Islet of Langerhans (tissue), 1 donor: ENCODE measurements around the gene PLXNA2.

Experiments used
- FAIRE-seq: peaks from one replicate; lab custom pipeline; 2011; peaks lifted over from hg19 to GRCh38; lab: Jason Lieb, UNC

Gene PLXNA2

DNA sequence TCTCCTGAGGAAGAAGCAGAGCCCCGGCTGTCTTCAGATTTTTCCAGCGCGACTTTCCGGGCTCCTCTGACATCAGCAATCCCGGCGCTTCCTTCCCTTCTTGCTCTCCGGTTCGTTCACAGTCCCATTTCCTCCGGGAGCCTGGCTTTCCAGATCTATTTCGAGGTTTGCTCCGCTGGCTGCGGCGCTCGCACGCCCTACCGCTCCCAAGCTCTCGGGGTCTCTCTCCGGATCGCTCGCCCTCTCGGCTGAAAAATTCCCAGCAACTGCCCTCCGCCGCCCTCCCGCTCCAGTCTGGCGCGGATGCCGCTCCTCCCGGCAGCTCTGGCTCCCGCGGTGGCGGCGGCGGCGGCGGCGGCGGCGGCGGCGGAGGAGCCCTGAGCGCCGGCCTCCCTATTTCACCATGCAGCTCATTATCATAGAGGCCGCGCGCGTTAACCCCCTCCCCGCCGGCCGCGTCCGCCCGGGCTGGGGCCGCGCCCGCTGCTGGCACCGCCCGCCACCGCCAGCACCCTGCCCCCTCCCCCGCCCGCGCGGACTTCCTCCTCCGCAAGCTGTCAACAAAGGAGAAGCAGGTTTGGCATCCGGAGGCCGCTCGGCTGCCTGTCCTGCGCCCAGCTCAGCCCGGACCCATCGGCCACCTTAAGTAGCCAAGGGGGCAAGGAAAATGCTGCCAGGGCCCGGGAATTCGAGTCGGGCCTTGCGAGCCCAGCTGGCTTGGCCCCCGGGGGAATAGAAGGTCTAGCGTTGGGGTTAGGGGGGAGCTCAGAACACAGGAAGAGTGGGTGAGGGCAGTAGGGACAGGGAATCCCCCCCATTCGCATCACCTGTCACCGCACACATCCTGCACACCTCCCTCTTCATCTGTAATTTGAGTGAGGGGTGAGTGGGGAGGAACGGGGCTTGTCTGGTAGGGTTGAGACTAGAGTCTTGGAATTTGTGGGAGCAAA is at the start of gene PLXNA2:
Gene PLXNA2, minus strand, starts transcription at position 418 of the 950 bp plus-strand sequence. CDS start 26,462 bp downstream, outside the sequence.
- FAIRE-seq = no peak

DNA sequence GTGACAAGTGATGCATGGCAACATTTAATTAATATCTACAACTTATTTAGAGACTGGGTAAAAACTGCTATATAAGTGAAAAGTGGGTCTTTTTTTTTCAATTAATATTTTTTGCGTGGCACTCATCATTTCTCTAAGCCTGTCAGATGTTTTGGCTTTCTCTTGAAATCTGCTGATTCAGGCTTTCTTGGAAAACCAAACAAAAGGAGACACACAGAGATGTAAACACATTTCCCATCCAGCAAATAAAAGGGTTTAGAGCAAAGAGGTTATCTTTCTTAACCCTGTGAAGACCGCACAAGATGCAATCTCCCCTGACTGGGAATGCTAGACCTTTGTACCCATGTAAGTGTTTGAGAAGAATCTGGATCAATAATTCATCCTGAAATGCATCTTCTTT is 48.7 kb upstream of the PLXNA2 start:
- no peak for FAIRE-seq

DNA sequence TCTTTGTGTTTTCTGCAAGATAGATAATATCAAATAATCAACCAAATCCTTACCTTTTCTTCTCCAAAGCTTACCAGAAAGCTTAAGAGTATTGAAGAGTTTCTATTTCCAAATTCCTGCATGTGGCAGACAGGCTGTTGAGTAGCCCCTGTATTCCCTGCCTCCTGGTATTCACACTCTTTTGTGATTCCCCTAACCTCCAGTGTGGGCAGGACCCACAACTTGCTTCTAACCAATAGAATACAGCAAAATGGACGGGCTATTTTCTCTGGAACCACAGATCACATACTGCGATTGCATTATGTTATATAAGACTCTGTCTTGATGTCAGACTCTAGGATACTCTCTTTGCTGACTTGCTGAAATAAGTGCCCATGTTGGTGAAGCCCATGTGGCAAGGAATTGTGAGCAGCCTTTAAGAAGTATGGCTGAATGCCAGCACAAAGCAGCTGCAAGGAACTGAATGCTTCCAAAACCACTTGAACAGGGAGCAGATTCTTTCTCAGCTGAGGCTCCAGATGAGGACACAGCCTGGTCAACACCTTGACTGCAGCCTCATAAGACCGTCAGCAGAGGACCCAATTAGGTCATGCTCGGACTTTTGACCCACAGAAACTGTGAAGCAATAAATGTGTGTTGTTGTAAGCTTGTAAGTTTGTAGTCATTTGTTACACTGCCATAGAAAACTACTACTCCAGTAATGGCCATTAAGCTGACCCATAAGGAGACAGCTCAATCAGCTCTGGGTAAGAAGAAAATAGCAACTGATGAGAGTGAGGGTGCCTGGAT is 47.9 kb upstream of the PLXNA2 start:
- no peak for FAIRE-seq

DNA sequence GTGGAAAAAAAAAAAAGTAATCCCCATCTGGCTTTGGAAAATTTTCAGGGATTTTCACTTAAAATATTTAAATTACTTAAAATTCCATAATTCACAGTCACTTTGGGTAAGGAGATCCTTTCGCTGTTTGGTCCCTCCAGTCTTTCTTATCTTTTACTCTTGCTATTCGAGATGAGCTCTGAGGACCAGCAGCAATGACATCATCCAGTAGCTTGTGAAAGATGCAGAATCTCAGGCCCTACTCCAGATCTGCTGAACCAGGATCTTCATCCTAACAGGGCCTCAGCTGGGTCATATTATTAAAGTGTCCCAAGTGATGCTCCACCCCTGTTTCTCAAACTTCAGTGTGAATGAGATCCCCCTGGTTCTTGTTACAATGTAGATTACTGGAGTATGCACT is 46.9 kb upstream of the PLXNA2 start:
- no peak for FAIRE-seq

GRCh38 chr1:208289716-208290115 is 45.5 kb upstream of the PLXNA2 start:
- no peak for FAIRE-seq

- FAIRE-seq = no peak
Measured at GRCh38 chr1:208288495-208288894, 44.3 kb upstream of the PLXNA2 start.

GRCh38 chr1:208280681-208281450 is 36.7 kb upstream of the PLXNA2 start:
- no peak for FAIRE-seq

DNA sequence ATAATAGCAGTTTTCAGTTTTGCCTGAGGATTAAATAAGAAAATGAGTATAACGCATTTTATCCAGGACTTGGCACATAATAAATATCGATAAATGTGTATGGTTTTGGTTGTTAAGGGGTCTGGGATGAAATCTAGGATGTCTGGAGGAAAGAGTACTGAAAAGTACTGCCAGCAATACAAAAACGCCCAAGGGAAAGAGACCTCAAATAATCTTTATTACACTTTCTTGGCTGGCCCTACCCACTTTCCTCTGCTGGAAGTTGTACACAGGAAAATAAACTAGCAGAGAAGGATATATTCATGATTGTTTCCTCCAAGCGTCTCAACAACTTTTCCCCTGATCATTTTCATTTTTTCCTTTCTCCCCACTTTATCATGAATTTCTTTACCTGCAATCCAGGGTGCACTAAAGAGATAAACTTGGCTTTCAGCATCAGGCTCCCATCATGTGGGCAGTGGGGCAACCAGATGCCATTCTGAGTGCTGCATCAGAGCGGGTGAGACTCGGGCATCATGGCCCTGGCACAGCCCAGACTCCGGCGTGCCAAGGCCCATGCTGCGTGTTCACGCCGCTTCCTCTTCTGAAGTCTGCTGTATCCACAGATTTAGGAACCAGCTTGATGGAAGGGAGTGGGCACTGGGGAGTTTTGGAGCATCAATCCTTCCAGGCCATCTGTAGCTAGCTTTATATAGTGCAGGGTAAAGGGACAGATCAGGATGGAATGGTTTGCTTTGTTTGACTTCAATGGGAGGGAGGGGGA is 35.8 kb upstream of the PLXNA2 start:
- FAIRE-seq = no peak

DNA sequence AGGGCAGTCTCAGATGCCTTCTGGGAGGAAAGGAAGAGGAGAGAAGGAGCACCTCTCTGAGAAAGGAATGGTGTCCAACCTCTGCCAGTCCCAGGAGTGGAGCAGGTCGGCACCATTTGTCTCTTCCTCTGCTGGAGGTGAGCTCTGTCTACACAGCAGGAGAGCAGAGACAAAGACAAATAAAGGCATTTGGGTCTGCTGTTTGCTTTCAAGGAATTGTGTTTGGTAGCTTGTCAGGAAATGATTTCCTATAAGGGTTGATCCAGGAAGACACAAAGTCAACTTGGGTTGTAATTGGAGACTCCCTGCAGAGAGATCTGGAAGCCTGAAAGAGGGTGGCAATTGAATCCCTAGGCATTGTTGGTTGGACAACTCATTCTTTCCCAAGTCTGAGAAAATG is 34.5 kb upstream of the PLXNA2 start:
- no peak for FAIRE-seq

- FAIRE-seq = no peak
Measured at GRCh38 chr1:208276757-208277435, 32.7 kb upstream of the PLXNA2 start.

DNA sequence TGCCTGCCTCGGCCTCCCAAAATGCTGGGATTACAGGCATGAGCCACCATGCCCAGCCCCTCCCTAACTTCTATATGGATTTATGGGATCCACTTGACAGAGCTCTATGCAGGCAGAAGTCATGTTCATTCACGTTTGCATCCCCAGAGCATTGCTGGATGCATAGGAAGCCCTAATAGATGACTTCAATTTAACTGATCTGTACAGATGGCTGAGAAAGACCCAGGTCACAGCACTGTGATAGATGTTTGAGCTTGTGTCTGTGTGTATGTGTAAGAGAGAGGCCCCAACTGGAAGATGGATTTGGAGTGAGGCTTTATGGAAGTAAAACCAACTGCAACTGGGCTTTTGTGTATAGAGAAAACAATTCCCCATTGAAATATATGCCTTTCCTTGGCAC is 30.9 kb upstream of the PLXNA2 start:
- no peak for FAIRE-seq

DNA sequence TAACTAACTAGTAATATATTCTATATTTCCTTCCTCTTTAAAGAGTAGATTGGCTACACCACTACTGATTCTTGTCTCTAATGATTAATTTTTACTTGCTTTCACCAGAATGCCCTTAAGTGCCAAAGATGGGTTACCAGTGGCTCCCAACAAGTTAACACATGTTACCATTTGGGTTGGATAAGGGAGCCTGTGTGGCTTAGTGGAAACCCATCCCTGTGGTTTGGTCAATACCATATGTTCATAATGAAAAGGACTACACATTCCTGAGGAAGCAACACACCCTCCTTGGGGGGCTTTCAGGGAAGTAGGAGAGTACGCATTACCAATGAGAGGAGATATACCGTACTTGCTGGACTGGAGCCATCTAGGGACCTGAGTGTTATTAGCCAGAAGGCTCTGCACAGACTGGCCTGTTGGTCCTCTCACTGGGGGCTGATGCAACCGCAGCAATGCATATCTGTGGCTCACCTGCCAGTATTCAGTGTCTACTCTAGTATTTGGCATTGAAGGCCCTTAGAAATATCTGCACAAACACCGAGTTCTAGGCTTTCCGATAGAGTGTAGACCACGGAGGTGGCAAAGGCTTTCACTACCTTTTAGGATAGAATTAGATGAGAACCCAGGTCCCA is 29.3 kb upstream of the PLXNA2 start:
- no peak for FAIRE-seq

- no peak for FAIRE-seq
Measured at GRCh38 chr1:208272713-208273112, 28.5 kb upstream of the PLXNA2 start.

DNA sequence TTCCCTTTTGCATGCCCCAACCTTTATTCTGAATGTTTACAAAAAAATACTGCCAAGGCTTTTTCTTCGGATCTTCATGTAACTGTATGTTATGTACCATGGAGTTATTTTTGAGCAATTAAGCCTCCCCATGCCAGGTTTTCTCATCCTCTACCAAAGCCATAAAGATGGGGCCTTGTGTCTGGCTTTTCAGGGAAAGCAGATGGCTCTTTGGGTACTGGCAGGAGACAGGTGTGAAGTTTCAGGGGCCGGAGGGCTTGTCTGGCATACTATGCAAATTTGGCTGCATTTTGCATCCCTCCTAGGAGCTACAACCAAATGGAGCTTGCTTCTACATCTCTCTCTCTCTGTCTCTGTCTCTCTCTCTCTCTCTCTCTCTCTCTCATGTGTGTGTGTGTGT is 28.1 kb upstream of the PLXNA2 start:
- FAIRE-seq = no peak

- no peak for FAIRE-seq
Measured at GRCh38 chr1:208271236-208271635, 27.1 kb upstream of the PLXNA2 start.

GRCh38 chr1:208270651-208271141 is 26.5 kb upstream of the PLXNA2 start:
- FAIRE-seq = no peak

GRCh38 chr1:208269338-208269666 is 25.1 kb upstream of the PLXNA2 start:
- no peak for FAIRE-seq

GRCh38 chr1:208268541-208269337 is 24.6 kb upstream of the PLXNA2 start:
- no peak for FAIRE-seq

DNA sequence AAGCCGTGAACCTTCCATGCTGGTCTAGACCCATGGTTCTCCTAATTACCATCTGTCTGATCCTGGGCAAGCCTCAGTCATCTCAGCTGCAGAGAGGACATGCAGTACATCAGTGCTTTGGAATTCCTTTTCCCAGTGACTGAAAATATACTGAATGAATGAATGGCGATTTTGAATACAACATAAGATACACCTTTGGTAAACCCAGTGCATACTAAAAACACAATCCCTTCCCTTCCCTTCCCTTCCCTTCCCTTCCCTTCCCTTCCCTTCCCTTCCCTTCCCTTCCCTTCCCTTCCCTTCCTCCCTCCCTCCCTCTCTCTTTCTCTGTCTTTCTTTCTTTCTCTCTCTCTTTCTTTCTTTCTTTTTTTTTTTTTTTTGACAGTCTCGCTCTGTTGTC is 21.3 kb upstream of the PLXNA2 start:
- FAIRE-seq = no peak

- no peak for FAIRE-seq
Measured at GRCh38 chr1:208265122-208265469, 20.9 kb upstream of the PLXNA2 start.
